Activated CD8-positive, alpha-beta memory T cell treated with anti-CD3 and anti-CD28 coated beads for 4 hours (primary cell): ENCODE measurements around the gene HES3.

ENCODE experiments used
- DNase-seq, 2 donors: peaks; one replicate each; pipeline ENCODE4 v3.0.0-alpha.2; 2020; ENCODE audit warnings: low read depth in 2 of 2

The HES3 gene

DNA sequence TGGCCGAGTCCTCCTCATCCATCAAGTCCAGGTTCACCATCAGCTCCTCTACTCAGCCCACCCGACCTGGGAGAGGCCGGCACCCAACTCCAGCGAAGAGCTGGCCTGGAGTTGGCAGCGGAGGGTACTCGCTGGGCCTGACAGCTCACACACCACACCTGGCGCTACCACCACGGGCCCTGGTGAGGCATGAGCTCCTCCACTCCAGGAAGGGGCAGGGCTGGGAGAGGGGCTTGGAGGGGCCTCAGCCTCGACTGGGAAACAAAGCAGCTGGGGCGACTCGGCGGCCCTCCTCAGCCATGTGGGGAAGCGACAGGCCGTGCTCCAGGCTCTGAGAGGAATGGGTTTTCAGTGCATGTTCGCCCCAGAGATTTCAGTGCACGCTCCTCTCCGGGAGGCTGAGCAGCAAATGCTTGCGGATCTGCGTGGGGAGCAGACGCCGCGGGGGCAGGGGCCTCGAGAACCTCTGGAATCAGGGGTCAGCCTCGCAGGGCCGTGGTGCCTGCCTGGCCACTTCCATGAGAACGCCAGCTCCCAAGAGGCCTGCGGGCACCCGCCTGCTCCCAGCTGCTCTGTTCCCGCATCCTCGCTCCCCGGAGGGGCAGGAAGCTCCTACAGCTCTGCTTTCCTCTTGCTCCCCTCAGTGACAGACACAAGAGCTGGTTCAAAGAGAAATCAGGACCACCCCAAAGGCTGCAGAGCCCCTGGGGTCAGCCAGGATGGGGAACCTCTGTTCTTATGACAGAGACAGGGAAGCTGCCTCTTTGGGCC is 35.8 kb downstream of the HES3 start:
- no peak for DNase-seq

DNA sequence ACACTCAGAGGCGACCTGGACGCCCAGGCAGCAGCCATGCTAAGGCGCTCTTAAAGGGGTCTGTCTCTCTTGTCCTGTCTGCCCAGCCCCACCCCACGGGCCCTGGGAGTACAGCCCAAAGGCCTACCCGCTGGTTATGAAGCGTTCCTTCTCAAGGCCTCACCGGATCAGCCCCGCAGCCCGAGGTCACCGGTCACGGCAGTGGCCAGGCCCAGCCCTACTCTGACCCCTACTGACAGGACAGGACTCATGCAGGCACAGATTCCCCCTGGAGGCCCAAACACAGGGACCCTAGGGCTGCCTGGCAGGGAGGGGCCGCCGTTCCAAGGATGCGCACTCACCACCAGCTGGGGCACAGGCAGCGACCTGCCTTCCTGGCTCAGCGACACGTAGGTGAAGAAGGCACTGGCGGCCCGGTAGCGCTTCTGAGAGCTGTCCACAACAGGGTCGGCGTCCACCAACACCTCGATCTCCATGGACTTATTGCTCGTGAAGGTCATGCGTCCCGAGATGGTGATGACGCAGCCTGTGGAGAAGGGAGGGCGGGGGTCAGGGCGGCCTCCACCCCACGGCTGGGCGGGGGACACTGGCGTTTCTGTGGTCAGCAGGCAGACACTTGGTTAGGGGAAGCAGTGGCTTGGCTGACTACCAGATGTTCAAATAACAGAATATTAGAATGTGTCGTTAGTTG is 36.9 kb downstream of the HES3 start:
- DNase-seq, result no peak

DNA sequence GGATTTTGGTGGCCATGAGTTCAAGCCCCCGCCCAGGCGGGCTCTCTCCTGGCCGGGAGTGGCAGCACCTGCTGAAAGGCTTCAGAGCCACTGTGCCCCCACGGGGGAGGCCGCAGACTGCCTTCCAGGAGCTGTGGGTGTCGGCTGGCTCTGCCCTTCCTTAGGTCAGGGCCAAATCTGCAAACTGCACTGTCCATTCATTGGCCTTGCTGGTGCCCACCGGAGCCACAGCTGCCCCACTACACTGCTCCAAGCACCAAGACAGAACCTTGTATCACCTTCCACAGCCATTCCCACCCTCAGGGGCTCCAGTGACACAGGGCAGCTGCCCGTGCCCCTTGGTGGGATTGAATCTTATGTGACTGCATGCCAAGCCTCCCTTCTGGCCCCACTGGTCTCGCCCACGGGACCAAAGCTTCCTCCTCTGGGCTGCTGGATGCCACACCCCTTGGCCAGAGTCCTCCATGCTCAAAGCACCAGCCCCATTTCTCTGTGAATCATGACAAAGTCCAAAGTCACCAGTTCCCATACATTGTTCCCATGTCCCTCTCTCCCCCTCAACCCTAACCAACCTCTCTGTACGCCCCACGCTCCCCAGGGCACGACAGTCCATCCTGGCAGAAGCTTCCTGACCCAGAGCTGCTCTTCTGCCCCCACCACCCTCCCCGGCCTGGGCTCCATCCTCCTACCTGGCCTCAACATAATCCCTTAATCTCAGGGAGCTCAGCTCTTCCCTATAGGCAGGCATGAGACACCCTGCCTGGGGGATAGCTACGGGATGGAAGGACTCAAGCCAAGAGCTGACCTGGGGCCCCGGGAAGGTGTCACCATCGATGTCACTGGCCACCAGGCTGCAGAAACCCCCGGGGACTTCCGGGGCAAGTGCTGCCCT is 37.8 kb downstream of the HES3 start:
- no peak for DNase-seq

DNA sequence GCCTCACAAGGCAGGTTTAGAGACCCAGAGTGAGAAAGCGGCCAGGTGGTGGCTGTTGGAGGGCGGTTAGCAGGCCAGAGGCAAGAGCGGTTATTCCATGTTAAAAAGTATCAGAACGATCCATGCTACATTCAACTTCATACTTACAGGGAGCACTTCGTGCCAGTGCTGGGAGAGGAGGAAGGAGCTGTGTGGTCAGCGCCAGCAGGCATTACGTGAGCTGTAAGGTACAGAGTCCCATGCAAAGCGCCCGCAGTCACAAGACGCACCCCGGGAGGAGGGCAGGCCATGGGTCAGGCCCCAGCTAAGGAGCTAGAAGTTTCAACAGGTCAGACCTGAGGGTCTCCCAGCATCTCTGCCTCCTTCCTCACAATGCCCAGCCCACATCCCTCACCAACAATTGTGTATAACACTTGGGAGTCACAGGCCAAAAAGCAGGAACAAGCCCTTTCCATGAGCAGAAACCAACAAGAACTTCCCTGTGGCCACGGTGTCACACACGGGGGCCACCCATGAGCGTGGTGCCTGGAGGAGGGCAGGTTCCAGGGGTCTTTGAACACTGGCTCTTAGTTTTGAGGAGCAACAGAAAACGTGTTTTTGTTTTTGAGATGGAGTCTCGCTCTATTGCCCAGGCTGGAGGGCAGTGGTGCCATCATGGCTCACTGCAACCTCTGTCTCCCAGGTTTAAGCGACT is 38.7 kb downstream of the HES3 start:
- DNase-seq, result no peak

DNA sequence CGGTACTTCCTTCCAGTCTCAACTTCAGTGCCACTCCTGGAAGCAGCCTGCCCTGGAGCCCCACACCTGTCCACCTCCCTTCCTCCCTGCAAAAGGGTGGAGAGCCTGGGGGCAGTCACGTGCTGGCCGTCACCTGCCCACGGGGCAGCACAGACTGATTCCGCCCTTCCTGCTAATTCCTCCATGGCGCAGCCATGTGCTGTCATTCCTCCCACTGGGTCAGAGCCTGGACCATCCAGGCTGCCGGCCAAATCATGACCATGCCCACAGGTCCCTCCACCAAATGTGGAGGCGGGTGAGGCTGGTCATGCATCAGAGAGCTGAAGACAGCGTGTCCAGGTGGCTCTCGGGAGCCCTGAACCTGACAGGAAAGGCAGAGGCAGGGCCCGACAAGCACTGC is 41.4 kb downstream of the HES3 start:
- DNase-seq, result no peak

DNA sequence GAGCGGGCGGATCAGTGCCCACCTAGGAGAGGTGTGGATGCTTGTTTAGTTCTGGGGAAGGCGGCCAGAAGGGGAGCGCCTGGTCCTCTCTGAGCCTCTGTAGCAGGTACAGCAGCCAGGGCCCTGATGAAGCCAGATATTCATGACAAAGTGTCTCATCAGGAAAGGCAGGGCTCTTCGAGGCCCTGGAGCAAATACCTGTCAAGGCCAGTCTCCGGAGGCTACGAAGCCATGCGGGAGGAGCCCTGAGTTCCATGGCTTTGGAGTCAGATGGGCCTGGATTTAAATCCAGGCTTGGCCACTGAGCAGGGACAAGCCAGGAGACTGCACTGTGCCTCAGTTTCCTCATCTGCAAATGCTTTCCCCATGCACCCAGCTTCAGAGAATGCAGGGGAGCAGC is 42.3 kb downstream of the HES3 start:
- DNase-seq, result no peak

DNA sequence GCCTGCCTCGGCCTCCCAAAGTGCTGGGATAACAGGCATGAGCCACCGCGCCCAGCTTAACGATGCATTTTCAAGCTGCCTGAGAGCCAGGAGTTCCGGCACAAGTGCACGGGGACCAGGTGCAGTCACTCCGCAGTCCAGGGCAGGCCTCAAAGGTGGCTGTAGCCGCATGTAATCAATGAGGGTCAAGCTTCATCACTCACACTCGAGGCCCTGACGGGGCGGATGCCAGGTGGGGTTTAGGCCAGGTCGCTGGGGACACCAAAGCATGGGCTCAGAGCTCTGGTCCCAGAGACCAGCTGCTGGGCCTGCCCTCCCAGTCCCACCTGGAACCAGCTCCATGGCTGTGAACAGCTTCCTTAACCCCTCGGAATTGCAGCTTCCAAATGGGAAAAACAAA is 43.0 kb downstream of the HES3 start:
- no peak for DNase-seq

DNA sequence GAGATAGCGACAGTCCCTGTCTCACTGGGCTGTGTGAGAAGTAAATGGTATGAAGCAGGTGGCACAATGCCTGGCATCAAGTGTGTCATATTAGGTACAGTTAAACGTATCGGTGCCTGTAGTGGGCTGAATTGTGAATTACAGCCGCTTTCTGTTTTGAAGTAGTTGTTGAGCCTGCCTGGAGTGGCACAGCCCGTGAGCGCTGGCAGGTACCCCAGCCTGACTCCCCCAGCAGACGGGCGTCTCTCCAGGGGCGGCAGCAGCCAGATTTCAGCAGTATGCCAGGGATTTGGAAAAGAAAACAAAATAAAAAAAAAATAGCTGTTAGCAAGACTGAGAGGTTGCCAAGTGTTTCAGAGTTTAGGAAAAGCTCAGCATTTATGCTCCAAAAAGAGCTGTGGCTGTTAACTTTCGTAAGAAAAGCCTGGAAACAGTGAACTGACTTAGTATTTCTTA is 43.5 kb downstream of the HES3 start:
- no peak for DNase-seq

DNA sequence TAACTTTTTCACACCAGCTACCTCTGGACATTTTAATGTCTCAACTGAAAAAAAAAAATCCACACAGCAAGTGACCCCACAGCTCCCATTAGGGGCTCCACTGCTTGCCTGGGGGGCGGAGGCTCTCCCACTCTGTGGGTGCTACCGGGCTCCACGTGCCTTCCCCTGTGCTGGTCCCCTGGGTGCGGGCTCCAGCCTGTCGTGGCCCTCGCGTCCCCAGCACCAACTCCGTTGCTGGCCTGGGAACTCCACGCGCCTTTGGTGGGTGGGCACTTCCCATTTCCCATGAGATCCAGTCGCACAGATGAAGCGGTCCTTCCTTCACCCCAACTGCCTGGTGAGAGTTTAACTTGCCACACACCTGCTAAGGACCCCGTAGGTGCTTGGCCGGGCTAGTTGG is 44.0 kb downstream of the HES3 start:
- DNase-seq, result no peak

DNA sequence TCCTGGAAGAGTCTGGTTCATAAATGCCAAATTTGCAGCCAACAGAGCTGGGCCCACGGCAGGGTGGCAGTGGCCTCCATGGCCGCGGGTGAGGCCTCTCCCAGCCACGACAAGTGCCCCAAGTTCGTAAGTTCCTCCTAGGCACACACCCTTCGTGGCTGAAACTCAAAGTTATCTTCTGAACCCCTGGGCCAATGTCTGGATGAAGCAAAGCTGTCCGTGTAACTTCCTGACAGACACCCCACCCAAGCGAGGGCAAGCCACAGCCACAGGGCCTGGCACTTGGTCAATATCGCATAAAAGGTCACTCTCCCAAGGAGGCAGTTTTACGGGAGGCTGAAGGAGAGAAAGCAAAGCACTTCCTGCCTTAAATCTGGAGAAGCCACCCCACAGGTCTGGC is 44.7 kb downstream of the HES3 start:
- DNase-seq, result no peak

DNA sequence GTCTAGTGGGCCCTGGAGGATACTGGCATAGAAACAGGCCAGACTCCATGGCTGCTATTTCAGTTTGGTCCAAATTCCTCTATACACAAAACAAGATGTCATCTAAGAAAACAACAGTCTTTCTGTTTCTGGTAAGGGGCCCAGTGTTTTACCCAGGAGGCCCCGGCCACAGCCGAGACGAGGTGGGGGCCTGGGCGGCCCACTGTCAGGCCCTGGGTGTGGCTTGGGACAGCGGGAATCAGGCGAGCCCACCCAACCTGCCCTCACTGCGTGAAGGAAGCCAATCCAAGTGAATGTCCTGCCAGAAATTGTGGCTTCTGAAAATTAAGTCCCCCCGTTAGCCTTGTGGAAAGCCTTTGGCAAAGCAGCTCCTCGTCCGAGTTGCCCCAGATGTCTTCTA is 48.1 kb downstream of the HES3 start:
- DNase-seq, result no peak

DNA sequence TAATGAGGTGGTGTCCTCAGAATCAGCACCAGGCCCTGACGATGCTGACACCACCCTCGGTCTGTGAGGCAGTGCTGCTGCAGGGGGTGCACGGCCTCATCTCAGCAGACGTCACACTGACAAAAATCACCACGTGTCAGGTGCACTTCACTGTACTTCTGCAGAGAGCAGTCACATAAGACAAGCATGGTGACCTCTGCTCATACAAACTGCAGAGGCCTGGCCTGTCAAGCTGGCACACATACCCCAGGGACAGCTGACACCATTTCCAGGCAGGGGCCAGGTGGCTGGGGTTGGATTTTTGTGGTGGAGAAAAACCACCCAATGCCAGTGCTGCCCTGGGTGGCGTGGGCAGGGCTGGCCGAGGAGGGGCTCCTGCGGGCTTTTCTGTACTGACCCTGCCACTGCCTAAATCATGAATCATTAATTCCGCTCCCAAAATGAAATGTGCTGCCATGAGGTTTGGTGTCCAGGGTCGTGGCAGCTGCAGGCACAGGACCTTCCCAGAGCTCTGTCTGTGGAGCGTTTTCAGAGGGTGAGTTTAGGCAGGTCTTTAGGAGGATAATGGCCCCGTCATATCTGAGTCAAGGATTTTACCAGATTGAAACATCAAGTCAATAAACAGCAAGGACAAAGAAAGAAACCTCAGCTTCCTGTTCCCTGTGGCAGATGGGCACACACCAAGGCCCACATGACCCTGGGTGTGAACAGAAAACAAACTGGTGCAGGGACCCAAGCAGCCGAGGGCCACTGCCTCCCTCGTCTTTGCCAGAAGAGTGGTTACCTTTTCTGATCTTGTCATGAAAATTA is 50.3 kb downstream of the HES3 start:
- DNase-seq, result peak in 1 of 2 donors; percentile 1

DNA sequence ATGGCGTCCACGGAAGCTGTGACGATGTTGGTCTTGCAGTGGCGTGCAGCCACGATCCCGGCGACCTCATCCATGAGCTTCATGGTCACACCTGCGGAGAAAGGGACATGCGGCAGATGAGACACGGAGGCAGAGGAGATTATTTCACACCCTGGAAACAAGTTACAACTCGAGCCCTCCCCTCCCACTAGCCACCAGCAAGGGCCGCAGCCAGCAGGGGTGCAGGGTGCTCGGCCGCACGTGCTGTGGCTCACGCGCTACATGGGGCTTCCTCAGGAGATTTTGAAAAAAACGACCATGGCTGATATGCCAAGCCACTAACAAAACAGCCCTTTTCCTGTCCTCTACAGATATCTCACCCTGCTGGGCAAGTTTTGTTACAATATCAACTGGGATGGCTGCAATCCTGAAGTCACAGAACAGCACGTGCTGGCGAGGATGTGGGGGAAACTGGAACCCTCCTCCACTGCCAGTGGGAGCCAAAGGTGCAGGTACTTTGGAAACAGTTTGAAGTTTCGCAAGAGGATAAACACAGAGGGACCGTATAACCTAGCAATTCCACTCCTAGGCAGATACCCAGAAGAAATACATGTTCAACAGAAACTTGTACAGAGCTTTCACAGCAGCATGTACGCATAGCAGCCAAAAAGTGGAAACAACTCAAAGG is 51.0 kb downstream of the HES3 start:
- DNase-seq, result no peak
